ENCODE data around the gene OR52M1. TPM values are rescaled to one million over a fixed set of nuclear protein-coding genes. Genes with fewer than 3 reads are reported as not detected.
A peak's percentile ranks its signal among the peaks of the same experiment; 100 is the strongest.

The OR52M1 gene
- polyA plus RNA-seq, 2 of the 4 experiments (the other 2 are of a cell fraction) = not detected

DNA sequence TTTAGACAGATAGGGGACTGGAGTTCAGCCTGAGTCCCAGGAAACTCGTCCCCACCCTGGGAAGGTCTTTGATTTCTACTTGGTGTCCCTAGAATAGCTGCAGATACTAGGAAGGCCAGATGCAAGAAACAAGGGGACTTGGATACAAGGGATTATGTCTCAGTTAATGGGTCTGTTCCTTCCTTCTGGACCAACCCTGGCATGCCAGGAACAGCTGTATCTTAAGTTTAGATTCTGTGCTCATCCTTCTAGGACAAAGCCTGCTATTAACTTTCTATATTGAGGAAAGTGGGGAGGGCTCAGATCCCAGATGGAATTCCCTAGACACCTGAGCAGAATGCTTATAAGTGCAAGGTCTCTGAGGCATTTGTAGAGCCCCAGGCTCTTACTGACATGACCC, 3.9 kb upstream of the OR52M1 start:
- Histone ChIP-seq H3K9me3 (no peaks in the 10 kb centered on the region), H3K4me1 (no peaks in the 10 kb centered on the region), H3K27ac (no peak overlapping the region), H3K4me2 (no peak overlapping the region), H3K4me3 (no peak overlapping the region)
- DNase-seq (ENCODE audit: low read depth in 1 of 2, low spot score in 1 of 2) = no peak
- WGBS (ENCODE audit: missing lambda C conversion rate) = 0% methylated on average over 1 of the region's 1 CpG
- POLR2A ChIA-PET = no interaction called here
- TF ChIP-seq SREBF2 (IDR thresholded peaks at IDR 0.05) (no peak), POLR2AphosphoS2 (conservative IDR thresholded peaks at IDR 0.05; ENCODE audit: low read length) (no peak)
- CTCF ChIA-PET = interaction anchor here (1.1 to 6.2 kb wide), 5 partner anchors 9 to 359 kb away, joined by 3 to 98 read pairs (median 4); no protein-coding TSS in a partner anchor
- ATAC-seq = no peak
- FAIRE-seq = no peak

DNA sequence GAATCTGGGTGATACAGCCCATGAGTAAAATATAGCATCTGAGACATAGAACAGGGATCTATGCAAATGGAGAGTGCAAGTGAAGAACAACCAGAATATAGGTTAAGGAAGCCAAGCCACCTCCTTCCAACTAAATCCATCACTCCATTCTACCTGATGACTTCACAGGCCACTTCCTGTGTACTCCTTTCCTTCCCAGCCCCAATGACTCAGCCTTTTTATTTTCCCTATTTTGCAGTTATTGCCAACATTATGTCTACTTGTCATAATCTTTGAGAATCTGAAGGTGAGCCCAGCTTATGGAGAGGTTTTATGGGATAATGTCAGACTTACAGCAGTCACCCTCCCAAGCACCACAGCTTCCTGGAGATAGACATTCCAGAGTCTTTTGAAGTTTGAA, 1.4 kb upstream of the OR52M1 start:
- FAIRE-seq = no peak
- CTCF ChIA-PET = interaction anchor here (1.0 to 2.1 kb wide), 3 partner anchors 94 to 362 kb away, joined by 3 to 9 read pairs (median 4); partner anchors contain the start of gene OR51D1
- no peak overlapping the region for H3K27ac ChIP-seq

DNA sequence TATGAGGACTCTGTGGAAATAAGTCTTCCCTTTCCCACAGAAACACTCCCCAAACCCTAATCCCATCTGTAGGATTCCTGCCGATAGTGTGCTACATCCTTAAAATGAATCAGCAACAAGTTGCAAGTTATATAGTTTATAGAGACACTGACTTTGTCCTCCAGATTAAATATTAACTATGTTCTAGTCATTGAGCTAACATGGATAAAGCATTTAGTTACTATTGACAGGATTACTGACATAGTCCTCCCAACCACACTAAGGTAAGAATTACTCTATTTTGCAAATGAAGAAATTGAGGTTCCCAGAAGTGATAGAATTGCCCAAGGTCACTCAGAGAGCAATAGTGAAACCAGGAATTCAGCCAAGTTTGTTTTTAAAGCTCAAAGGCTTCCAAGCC, 1.9 kb downstream of the OR52M1 start:
- peak in 1 of 2 experiments; percentile 39; a peak in 1 of 6 replicates for ATAC-seq
- H3K27ac ChIP-seq = peak overlapping the region in 1 of 2 experiments; percentile 11; a peak in 1 of 6 replicates
- no peak for TF ChIP-seq HOXB13 (CRISPR knock-in tag; IDR thresholded peaks at IDR 0.05; ENCODE audit: low read depth)
- TF ChIP-seq, protein P1, sequence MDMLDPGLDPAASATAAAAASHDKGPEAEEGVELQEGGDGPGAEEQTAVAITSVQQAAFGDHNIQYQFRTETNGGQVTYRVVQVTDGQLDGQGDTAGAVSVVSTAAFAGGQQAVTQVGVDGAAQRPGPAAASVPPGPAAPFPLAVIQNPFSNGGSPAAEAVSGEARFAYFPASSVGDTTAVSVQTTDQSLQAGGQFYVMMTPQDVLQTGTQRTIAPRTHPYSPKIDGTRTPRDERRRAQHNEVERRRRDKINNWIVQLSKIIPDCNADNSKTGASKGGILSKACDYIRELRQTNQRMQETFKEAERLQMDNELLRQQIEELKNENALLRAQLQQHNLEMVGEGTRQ (IDR thresholded peaks at IDR 0.05) = no peak
- ChIA-PET CTCF (interaction anchor here (1.0 to 2.4 kb wide), 2 partner anchors 360 to 365 kb away, joined by 3 to 11 read pairs; no protein-coding TSS in a partner anchor), POLR2A (no interaction called here)
- H3K9me3 ChIP-seq = no peaks in the 10 kb centered on the region
- WGBS (ENCODE audit: missing lambda C conversion rate) = 0% methylated on average over 1 of the region's 1 CpG
- peaks cover 14% of the 10 kb centered on the region; the same call in 2 of the 3 replicates for H3K4me1 ChIP-seq
- H3K4me2 ChIP-seq = peak overlapping the region; percentile 50
- H3K4me3 ChIP-seq = no peak overlapping the region
- FAIRE-seq = no peak
- DNase-seq (ENCODE audit: low read depth in 1 of 2, low spot score in 1 of 2) = peak in 1 of 2 experiments; percentile 17

More for the DNA sequence above, 1.4 kb upstream of the OR52M1 start:
- no peak for ATAC-seq
- H3K4me3 ChIP-seq = no peak overlapping the region
- peaks cover 14% of the 10 kb centered on the region; the same call in 2 of the 3 replicates for H3K4me1 ChIP-seq
- peak in 1 of 2 experiments; percentile 13 for DNase-seq (ENCODE audit: low read depth in 1 of 2, low spot score in 1 of 2)
- H3K4me2 ChIP-seq = no peak overlapping the region
- TF ChIP-seq CBX8 (IDR thresholded peaks at IDR 0.05) (no peak), CHD2 (IDR thresholded peaks at IDR 0.05; ENCODE audit: low read length, partially characterized antibody) (no peak), MAFK (IDR thresholded peaks at IDR 0.05; ENCODE audit: partially characterized antibody) (peak; percentile 66)
- no peaks in the 10 kb centered on the region for H3K9me3 ChIP-seq
- POLR2A ChIA-PET = no interaction called here

DNA sequence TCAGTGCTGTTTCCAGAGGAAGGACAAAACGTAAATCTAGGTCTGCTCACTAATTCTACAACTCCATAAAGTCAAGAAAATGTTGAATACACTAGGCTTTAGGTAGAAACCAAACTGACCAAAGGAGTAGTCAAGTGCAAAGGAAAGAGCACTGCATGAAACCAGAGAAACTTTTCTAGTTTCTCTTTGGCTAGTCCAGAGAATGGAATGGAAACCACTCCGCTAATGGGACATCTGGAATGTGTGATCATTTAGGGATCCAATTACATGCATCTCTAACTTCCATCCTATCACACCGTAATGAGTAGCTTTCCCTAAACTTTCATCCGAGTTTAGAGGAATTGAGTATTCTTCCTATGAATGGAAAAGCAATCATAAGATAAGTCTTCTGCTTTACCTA, 2.4 kb downstream of the OR52M1 start:
- CTCF ChIA-PET = interaction anchor here (1.0 to 2.4 kb wide), 2 partner anchors 360 to 365 kb away, joined by 3 to 11 read pairs; no protein-coding TSS in a partner anchor
- FAIRE-seq (no peak), ATAC-seq (no peak), DNase-seq (ENCODE audit: low read depth in 1 of 2, low spot score in 1 of 2) (no peak)
- peaks cover 14% of the 10 kb centered on the region; the same call in 2 of the 3 replicates for H3K4me1 ChIP-seq
- TF ChIP-seq FOXS1 (CRISPR knock-in tag; IDR thresholded peaks at IDR 0.05) = no peak
- no peak for TF ChIP-seq JUN (IDR thresholded peaks at IDR 0.05)
- TF ChIP-seq GATA3 (IDR thresholded peaks at IDR 0.05; ENCODE audit: borderline replicate concordance) = no peak
- no peak for TF ChIP-seq HOXB5 (CRISPR knock-in tag; IDR thresholded peaks at IDR 0.05)
- TF ChIP-seq FOSB (CRISPR knock-in tag; IDR thresholded peaks at IDR 0.05) = no peak
- no peak for TF ChIP-seq HOXA7 (CRISPR knock-in tag; IDR thresholded peaks at IDR 0.05)
- TF ChIP-seq RCOR1 (IDR thresholded peaks at IDR 0.05; ENCODE audit: low read depth, low read length) = no peak
- TF ChIP-seq NR3C1 (IDR thresholded peaks at IDR 0.05) = no peak
- POLR2A ChIA-PET = no interaction called here
- peak overlapping the region in 1 of 2 experiments; percentile 1; a peak in 1 of 6 replicates for H3K27ac ChIP-seq
- H3K4me3 ChIP-seq = no peak overlapping the region
- H3K4me2 ChIP-seq = peak overlapping the region; percentile 50
- 66% methylated on average over 4 of the region's 4 CpGs for WGBS (ENCODE audit: missing lambda C conversion rate)
- no peaks in the 10 kb centered on the region for H3K9me3 ChIP-seq

DNA sequence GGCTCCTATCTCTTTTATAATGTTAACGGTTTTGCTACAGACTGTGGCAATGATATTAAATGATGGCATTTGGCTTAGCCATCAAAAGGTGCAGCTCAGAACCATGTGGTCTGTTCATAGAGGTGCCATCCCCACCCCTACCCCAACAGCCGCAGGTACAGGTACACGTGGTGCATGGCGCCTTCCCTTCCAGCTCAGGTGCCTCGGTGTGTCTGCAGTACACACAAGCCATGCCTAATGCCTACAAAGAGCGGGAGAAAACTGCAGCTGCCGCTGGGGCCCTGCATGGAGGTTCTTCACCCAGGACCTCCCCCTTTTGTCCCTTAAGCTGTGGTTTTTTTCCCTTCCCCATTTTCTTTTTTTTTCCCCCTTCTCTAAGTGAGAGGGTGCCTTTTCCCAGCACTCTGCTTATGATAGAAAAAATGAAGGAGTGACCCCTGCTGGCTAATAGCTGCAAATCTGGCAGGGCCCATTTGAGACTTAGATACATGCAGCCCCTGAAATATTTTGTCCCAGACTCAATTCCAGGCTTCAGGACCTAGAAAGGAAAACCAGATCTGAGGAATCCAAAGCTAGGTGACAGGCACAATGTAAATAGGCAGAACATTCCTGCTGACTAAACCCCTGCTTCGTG, 6.5 kb downstream of the OR52M1 start:
- peak; percentile 73 to 87; a peak in 5 of 6 replicates for ATAC-seq
- DNase-seq (ENCODE audit: low read depth in 1 of 2, low spot score in 1 of 2) = peak in 1 of 2 experiments; percentile 19
- FAIRE-seq = no peak
- Histone ChIP-seq H3K27ac (no peak overlapping the region), H3K4me2 (no peak overlapping the region), H3K4me1 (peaks cover 13% of the 10 kb centered on the region; the same call in 2 of the 3 replicates), H3K9me3 (no peaks in the 10 kb centered on the region), H3K4me3 (no peak overlapping the region)
- TF ChIP-seq SMC3 (IDR thresholded peaks at IDR 0.05) = 0 out of 3 replicates have a peak, but pooled peaks have one; percentile 25
- TF ChIP-seq, protein P2, sequence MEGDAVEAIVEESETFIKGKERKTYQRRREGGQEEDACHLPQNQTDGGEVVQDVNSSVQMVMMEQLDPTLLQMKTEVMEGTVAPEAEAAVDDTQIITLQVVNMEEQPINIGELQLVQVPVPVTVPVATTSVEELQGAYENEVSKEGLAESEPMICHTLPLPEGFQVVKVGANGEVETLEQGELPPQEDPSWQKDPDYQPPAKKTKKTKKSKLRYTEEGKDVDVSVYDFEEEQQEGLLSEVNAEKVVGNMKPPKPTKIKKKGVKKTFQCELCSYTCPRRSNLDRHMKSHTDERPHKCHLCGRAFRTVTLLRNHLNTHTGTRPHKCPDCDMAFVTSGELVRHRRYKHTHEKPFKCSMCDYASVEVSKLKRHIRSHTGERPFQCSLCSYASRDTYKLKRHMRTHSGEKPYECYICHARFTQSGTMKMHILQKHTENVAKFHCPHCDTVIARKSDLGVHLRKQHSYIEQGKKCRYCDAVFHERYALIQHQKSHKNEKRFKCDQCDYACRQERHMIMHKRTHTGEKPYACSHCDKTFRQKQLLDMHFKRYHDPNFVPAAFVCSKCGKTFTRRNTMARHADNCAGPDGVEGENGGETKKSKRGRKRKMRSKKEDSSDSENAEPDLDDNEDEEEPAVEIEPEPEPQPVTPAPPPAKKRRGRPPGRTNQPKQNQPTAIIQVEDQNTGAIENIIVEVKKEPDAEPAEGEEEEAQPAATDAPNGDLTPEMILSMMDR (IDR thresholded peaks at IDR 0.05) = peak; percentile 32; the same call in 1 of the 3 replicates
- no peak for TF ChIP-seq MYC (IDR thresholded peaks at IDR 0.05; ENCODE audit: borderline replicate concordance, low read length)
- TF ChIP-seq RAD21 (conservative IDR thresholded peaks at IDR 0.05 in 1 of 2, IDR thresholded peaks at IDR 0.05 in 1 of 2) = peak in 1 of 2 experiments; percentile 34; a peak in 2 of 5 replicates
- TF ChIP-seq KDM1A (IDR thresholded peaks at IDR 0.05; ENCODE audit: low read depth) = no peak
- TF ChIP-seq, protein P3, sequence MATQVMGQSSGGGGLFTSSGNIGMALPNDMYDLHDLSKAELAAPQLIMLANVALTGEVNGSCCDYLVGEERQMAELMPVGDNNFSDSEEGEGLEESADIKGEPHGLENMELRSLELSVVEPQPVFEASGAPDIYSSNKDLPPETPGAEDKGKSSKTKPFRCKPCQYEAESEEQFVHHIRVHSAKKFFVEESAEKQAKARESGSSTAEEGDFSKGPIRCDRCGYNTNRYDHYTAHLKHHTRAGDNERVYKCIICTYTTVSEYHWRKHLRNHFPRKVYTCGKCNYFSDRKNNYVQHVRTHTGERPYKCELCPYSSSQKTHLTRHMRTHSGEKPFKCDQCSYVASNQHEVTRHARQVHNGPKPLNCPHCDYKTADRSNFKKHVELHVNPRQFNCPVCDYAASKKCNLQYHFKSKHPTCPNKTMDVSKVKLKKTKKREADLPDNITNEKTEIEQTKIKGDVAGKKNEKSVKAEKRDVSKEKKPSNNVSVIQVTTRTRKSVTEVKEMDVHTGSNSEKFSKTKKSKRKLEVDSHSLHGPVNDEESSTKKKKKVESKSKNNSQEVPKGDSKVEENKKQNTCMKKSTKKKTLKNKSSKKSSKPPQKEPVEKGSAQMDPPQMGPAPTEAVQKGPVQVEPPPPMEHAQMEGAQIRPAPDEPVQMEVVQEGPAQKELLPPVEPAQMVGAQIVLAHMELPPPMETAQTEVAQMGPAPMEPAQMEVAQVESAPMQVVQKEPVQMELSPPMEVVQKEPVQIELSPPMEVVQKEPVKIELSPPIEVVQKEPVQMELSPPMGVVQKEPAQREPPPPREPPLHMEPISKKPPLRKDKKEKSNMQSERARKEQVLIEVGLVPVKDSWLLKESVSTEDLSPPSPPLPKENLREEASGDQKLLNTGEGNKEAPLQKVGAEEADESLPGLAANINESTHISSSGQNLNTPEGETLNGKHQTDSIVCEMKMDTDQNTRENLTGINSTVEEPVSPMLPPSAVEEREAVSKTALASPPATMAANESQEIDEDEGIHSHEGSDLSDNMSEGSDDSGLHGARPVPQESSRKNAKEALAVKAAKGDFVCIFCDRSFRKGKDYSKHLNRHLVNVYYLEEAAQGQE (IDR thresholded peaks at IDR 0.05) = no peak
- POLR2A ChIA-PET = no interaction called here
- WGBS (ENCODE audit: missing lambda C conversion rate) = 63% methylated on average over 8 of the region's 8 CpGs
- CTCF ChIA-PET = interaction anchor here (0.6 to 4.4 kb wide), 5 partner anchors 12 to 812 kb away, joined by 3 to 31 read pairs (median 5); no protein-coding TSS in a partner anchor
